Natural killer cell treated with Interleukin-12 subunit alpha and Interleukin-12 subunit beta and Interleukin-15 and Interleukin-18, amount 100 ng/mL, for 72 hours (primary cell): Measurements from ENCODE around the gene LPGAT1. TPM values are rescaled to one million over a fixed set of nuclear protein-coding genes. Genes with fewer than 3 reads are reported as not detected.

Experiments used
- ATAC-seq, 2 donors: fragments of 150-1000 bp; cut with Tn5 transposase in 1 of 2; sonication (Bioruptor Pico), chemical (Tn5 transposase) in 1 of 2; 2 replicates each; pipeline ENCODE4 v1.10.0; 2021
- DNase-seq: peaks from one replicate; pipeline ENCODE4 v3.0.0; 2022; ENCODE audit warnings: low spot score
- H3K27ac Mint-ChIP-seq, 2 donors: 1 replicate in 1 of 2; 2 replicates in 1 of 2; pipeline ENCODE4 v1.8.0; 2022; ENCODE audit warnings: mixed read lengths in 2 of 2, mild to moderate bottlenecking in 1 of 2, moderate library complexity in 1 of 2
- H3K27me3 Mint-ChIP-seq, 2 donors: 1 replicate in 1 of 2; 2 replicates in 1 of 2; pipeline ENCODE4 v1.8.0; 2022; ENCODE audit warnings: mixed read lengths in 2 of 2
- H3K36me3 Mint-ChIP-seq: one replicate; pipeline ENCODE4 v1.8.0; 2022; ENCODE audit warnings: mixed read lengths
- H3K4me1 Mint-ChIP-seq, 2 donors: 1 replicate in 1 of 2; 2 replicates in 1 of 2; pipeline ENCODE4 v1.8.0; 2022; ENCODE audit warnings: low read depth in 2 of 2, mixed read lengths in 2 of 2, mild to moderate bottlenecking in 1 of 2
- H3K4me3 Mint-ChIP-seq: one replicate; pipeline ENCODE4 v1.8.0; 2022; ENCODE audit warnings: mixed read lengths
- H3K9me3 Mint-ChIP-seq: 2 replicates; pipeline ENCODE4 v1.8.0; 2022; ENCODE audit warnings: mixed read lengths
- total RNA-seq, 2 donors: library from RNA; stranded (reverse); gene quantifications; one replicate each; pipeline ENCODE4 v1.2.3, GENCODE V29; 2022

The LPGAT1 gene
- total RNA-seq, 2 donors from 2014 or later = 27.2 to 54.3 TPM

- no peaks in the 10 kb centered on the region for H3K27me3 Mint-ChIP-seq
- ATAC-seq (no peak), DNase-seq (no peak)
- H3K27ac Mint-ChIP-seq = no peak overlapping the region
- peaks cover 2% of the 10 kb centered on the region for H3K36me3 Mint-ChIP-seq
- H3K4me1 Mint-ChIP-seq = peaks cover 25 to 26% of the 10 kb centered on the region in 2 donors
- no peaks in the 10 kb centered on the region for H3K9me3 Mint-ChIP-seq
- no peak overlapping the region for H3K4me3 Mint-ChIP-seq
Measured at GRCh38 chr1:211741788-211742187, 88.8 kb downstream of the LPGAT1 start.

GRCh38 chr1:211741116-211741515 is 89.4 kb downstream of the LPGAT1 start:
- Mint-ChIP-seq H3K27me3 (no peaks in the 10 kb centered on the region), H3K4me1 (peaks cover 25 to 26% of the 10 kb centered on the region in 2 donors), H3K4me3 (no peak overlapping the region), H3K36me3 (no peaks in the 10 kb centered on the region), H3K27ac (no peak overlapping the region), H3K9me3 (no peaks in the 10 kb centered on the region)
- DNase-seq (no peak), ATAC-seq (no peak)

GRCh38 chr1:211739671-211740411 is 90.7 kb downstream of the LPGAT1 start:
- peak in 1 of 2 donors; percentile 45 for ATAC-seq
- H3K4me3 Mint-ChIP-seq = peak overlapping the region; percentile 56
- no peak overlapping the region for H3K27ac Mint-ChIP-seq
- H3K4me1 Mint-ChIP-seq = peaks cover 25 to 26% of the 10 kb centered on the region in 2 donors
- no peaks in the 10 kb centered on the region for H3K36me3 Mint-ChIP-seq
- H3K27me3 Mint-ChIP-seq = peaks cover 0 to 8% of the 10 kb centered on the region in 2 donors
- no peak for DNase-seq
- no peaks in the 10 kb centered on the region for H3K9me3 Mint-ChIP-seq

GRCh38 chr1:211738691-211739301 is 91.8 kb downstream of the LPGAT1 start:
- no peak for DNase-seq
- H3K27ac Mint-ChIP-seq = peak overlapping the region in 1 of 2 donors; percentile 27

GRCh38 chr1:211738096-211738690 is 92.4 kb downstream of the LPGAT1 start:
- Mint-ChIP-seq H3K27ac (no peak overlapping the region), H3K4me1 (peaks cover 25 to 26% of the 10 kb centered on the region in 2 donors), H3K36me3 (no peaks in the 10 kb centered on the region), H3K27me3 (peaks cover 0 to 8% of the 10 kb centered on the region in 2 donors), H3K9me3 (no peaks in the 10 kb centered on the region), H3K4me3 (no peak overlapping the region)
- DNase-seq (no peak), ATAC-seq (no peak)

More at GRCh38 chr1:211738691-211739301, 91.8 kb downstream of the LPGAT1 start:
- peak; percentile 18 to 55 for ATAC-seq
- Mint-ChIP-seq H3K36me3 (no peaks in the 10 kb centered on the region), H3K27me3 (peaks cover 0 to 8% of the 10 kb centered on the region in 2 donors), H3K9me3 (no peaks in the 10 kb centered on the region), H3K4me3 (no peak overlapping the region), H3K4me1 (peaks cover 25 to 26% of the 10 kb centered on the region in 2 donors)

- no peak for DNase-seq
- Mint-ChIP-seq H3K36me3 (no peaks in the 10 kb centered on the region), H3K4me3 (no peak overlapping the region), H3K27me3 (peaks cover 4 to 8% of the 10 kb centered on the region in 2 donors), H3K27ac (no peak overlapping the region), H3K4me1 (peaks cover 25 to 26% of the 10 kb centered on the region in 2 donors), H3K9me3 (no peaks in the 10 kb centered on the region)
- no peak for ATAC-seq
Measured at GRCh38 chr1:211737115-211738035, 93.2 kb downstream of the LPGAT1 start.

GRCh38 chr1:211736351-211736915 is 94.1 kb downstream of the LPGAT1 start:
- H3K36me3 Mint-ChIP-seq = no peaks in the 10 kb centered on the region
- H3K9me3 Mint-ChIP-seq = no peaks in the 10 kb centered on the region
- peaks cover 4 to 8% of the 10 kb centered on the region in 2 donors for H3K27me3 Mint-ChIP-seq
- peaks cover 25 to 26% of the 10 kb centered on the region in 2 donors for H3K4me1 Mint-ChIP-seq
- no peak for ATAC-seq
- no peak for DNase-seq
- no peak overlapping the region for H3K27ac Mint-ChIP-seq
- no peak overlapping the region for H3K4me3 Mint-ChIP-seq

- H3K27ac Mint-ChIP-seq = no peak overlapping the region
- ATAC-seq (no peak), DNase-seq (no peak)
- H3K4me1 Mint-ChIP-seq = peaks cover 25 to 26% of the 10 kb centered on the region in 2 donors
- peaks cover 4 to 8% of the 10 kb centered on the region in 2 donors for H3K27me3 Mint-ChIP-seq
- H3K4me3 Mint-ChIP-seq = no peak overlapping the region
- no peaks in the 10 kb centered on the region for H3K36me3 Mint-ChIP-seq
- no peaks in the 10 kb centered on the region for H3K9me3 Mint-ChIP-seq
Measured at GRCh38 chr1:211735208-211736170, 95.1 kb downstream of the LPGAT1 start.

- Mint-ChIP-seq H3K4me3 (no peak overlapping the region), H3K27ac (no peak overlapping the region), H3K9me3 (no peaks in the 10 kb centered on the region), H3K4me1 (peaks cover 18 to 21% of the 10 kb centered on the region in 2 donors), H3K36me3 (no peaks in the 10 kb centered on the region), H3K27me3 (peaks cover 4 to 8% of the 10 kb centered on the region in 2 donors)
- DNase-seq (no peak), ATAC-seq (no peak)
Measured at GRCh38 chr1:211734791-211735190, 95.8 kb downstream of the LPGAT1 start.

- no peaks in the 10 kb centered on the region for H3K9me3 Mint-ChIP-seq
- no peaks in the 10 kb centered on the region for H3K36me3 Mint-ChIP-seq
- no peak for DNase-seq
- peaks cover 13 to 17% of the 10 kb centered on the region in 2 donors for H3K4me1 Mint-ChIP-seq
- no peak overlapping the region for H3K27ac Mint-ChIP-seq
- no peak for ATAC-seq
- H3K4me3 Mint-ChIP-seq = no peak overlapping the region
- peaks cover 4 to 8% of the 10 kb centered on the region in 2 donors for H3K27me3 Mint-ChIP-seq
Measured at GRCh38 chr1:211734359-211734758, 96.2 kb downstream of the LPGAT1 start.

GRCh38 chr1:211732293-211732980 is 98.1 kb downstream of the LPGAT1 start:
- H3K9me3 Mint-ChIP-seq = no peaks in the 10 kb centered on the region
- DNase-seq = no peak
- no peak for ATAC-seq
- H3K4me1 Mint-ChIP-seq = peaks cover 0 to 2% of the 10 kb centered on the region in 2 donors
- H3K27me3 Mint-ChIP-seq = peaks cover 4 to 8% of the 10 kb centered on the region in 2 donors
- no peak overlapping the region for H3K27ac Mint-ChIP-seq
- no peak overlapping the region for H3K4me3 Mint-ChIP-seq
- no peaks in the 10 kb centered on the region for H3K36me3 Mint-ChIP-seq
